ENCODE results near the gene CNP. TPM values are rescaled to one million over a fixed set of nuclear protein-coding genes. Genes with fewer than 3 reads are reported as not detected.

The CNP gene
- total and polyA plus RNA-seq, 12 donors, result 17.2 to 42.7 (median 25.3) TPM

DNA sequence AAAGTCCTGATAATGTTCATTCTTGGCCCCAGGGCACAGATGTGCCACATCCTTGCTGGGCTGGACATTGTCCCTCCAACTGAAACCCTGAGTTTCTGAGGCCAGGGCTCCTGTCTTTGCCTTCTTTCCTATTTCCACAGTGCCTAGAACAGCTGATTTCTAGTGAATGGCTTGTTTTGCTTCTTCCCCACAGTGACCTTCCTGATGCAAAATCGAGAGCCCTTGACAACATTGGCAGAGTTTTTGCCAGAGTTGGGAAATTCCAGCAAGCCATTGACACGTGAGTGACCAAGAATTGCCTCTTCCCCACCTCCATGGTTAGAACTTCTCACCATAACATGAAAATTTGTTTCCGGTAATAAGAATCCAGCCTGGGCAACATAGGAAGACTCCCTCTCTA is 21.7 kb upstream of the CNP start:
- no peak overlapping the region for H3K27ac ChIP-seq
- no peaks in the 10 kb centered on the region for H3K4me1 ChIP-seq
- 83 to 86% methylated on average over 3 of the region's 3 CpGs for WGBS, 2 donors
- no peak overlapping the region for H3K4me3 ChIP-seq
- no peaks in the 10 kb centered on the region for H3K9me3 ChIP-seq
- intact Hi-C loops (cut with DNase I), result no loop called here
- no peak for TF ChIP-seq CTCF (IDR thresholded peaks at IDR 0.05)
- H3K36me3 ChIP-seq, result peaks cover 0 to 3% (median 0%) of the 10 kb centered on the region in 9 donors
- no peak for DNase-seq
- ATAC-seq, result no peak
- H3K27me3 ChIP-seq, result no peaks in the 10 kb centered on the region

DNA sequence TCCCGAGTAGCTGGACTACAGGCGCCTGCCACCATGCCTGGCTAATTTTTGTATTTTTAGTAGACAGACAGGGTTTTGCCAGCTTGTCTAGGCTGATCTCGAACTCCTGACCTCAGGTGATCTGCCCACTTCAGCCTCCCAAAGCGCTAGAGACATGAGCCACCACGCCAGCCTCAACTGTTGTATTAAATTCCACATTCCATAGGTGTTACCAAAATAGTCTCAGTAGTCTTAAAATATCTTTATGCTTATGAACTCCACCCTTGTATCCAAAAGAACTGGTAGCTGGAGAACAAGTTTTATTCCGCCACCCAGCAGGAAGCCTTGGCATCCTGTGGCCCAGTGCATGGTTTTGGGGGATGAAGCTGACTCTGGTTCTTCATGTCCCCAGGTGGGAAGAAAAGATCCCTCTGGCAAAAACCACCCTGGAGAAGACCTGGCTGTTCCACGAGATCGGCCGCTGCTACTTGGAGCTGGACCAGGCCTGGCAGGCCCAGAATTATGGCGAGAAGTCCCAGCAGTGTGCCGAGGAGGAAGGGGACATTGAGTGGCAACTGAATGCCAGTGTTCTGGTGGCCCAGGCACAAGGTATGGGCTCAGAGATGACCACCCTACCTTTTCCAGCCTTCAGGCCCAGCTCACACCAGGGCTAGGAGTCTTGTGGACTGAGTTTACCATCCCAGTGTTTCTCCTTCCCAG is 17.7 kb upstream of the CNP start:
- intact Hi-C loops (cut with DNase I), result no loop called here

DNA sequence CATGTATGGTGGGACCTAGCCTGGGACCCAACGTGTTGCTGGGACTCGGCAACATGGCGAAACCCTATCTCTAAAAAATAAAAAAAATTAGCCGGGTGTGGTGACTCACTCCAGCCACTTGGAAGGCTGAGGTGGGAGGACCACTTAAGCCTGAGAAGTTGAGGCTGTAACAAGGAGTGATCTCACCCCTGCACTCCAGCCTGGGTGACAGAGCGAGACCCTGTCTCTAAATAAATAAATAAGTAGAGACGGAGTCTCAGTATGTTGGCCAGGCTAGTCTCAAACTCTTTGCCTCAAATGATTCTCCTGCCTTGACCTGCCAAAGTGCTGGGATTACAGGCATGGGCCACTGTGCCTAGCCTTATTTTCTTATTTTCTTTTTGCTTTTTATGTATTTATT is 10.1 kb upstream of the CNP start:
- DNase-seq (no peak), ATAC-seq (no peak)
- intact Hi-C loops (cut with DNase I), result no loop called here
- TF ChIP-seq CTCF (IDR thresholded peaks at IDR 0.05), result no peak
- WGBS, 2 donors, result 84 to 96% methylated on average over 6 of the region's 6 CpGs
- H3K4me3 ChIP-seq, result no peak overlapping the region
- H3K27me3 ChIP-seq, result no peaks in the 10 kb centered on the region
- H3K36me3 ChIP-seq, result no peaks in the 10 kb centered on the region
- H3K9me3 ChIP-seq, result no peaks in the 10 kb centered on the region
- no peak overlapping the region for H3K27ac ChIP-seq
- H3K4me1 ChIP-seq, result peaks cover 0 to 8% (median 0%) of the 10 kb centered on the region in 9 donors

More for the DNA sequence above, 17.7 kb upstream of the CNP start:
- H3K27me3 ChIP-seq, result no peaks in the 10 kb centered on the region
- no peak for TF ChIP-seq CTCF (IDR thresholded peaks at IDR 0.05)
- DNase-seq (no peak), ATAC-seq (no peak)
- no peak overlapping the region for H3K4me3 ChIP-seq
- no peaks in the 10 kb centered on the region for H3K9me3 ChIP-seq
- WGBS, 2 donors, result 79 to 83% methylated on average over 11 of the region's 11 CpGs
- H3K36me3 ChIP-seq, result peaks cover 0 to 3% (median 0%) of the 10 kb centered on the region in 9 donors
- H3K4me1 ChIP-seq, result no peaks in the 10 kb centered on the region
- H3K27ac ChIP-seq, result no peak overlapping the region

DNA sequence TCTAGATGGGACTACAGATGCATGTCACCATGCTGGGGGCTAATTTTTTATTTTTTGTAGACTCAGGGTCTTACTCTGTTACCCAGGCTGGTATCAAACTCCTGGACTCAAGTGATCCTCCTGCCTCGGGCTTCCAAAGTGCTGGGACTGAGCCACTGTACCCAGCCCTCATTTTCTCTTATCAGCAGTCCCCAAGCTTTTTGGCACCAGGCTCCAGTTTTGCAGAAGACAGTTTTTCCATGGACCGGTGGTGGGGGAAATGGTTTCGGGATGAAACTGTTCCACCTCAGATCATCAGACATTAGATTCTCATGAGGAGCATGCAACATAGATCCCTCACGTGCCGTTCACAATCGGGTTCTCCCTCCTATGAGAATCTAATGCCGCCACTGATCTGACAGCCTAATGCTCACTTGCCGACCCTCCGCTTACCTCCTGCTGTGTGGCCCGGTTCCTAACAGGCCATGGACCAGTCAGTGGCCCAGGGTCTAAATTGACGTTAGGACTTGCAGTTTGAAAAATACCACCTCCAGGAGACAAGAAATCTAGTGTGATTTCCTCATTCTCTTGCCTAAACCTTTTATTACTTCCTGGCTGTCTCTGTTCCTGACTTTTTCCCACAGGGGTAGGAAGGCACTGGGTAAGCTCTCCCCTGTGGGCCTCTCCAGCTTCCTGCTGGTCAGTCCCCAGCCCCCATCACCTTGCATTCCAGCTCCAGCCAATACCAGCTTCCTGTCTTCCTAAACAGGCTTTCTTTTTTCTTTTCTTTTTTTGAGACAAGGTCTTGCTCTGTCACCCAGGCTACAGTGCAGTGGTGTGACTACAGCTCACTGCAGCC is 9.3 kb upstream of the CNP start:
- Histone ChIP-seq H3K4me1 (peaks cover 0 to 8% (median 0%) of the 10 kb centered on the region in 9 donors), H3K9me3 (no peaks in the 10 kb centered on the region), H3K4me3 (no peak overlapping the region), H3K36me3 (no peaks in the 10 kb centered on the region), H3K27ac (no peak overlapping the region), H3K27me3 (no peaks in the 10 kb centered on the region)
- ATAC-seq (no peak), DNase-seq (no peak)
- TF ChIP-seq CTCF (IDR thresholded peaks at IDR 0.05), result no peak
- WGBS, 2 donors, result 66 to 67% methylated on average over 11 of the region's 11 CpGs
- intact Hi-C loops (cut with DNase I), result no loop called here

Data from heart right ventricle (tissue), 16 donors.